DMS79 treated with DMSO at 0.1 percent for 48 hours (cell line): ENCODE data around the gene KRT33B.
A peak's percentile ranks its signal among the peaks of the same experiment; 100 is the strongest.

ENCODE experiments used
- DNase-seq: peaks from one replicate; lab custom pipeline; 2025; lab: John Stamatoyannopoulos, UW

The KRT33B gene

GRCh38 chr17:41325126-41325525, 44.5 kb downstream of the KRT33B start:
- DNase-seq: no peak

GRCh38 chr17:41324180-41325075, 45.2 kb downstream of the KRT33B start:
- DNase-seq: no peak

- no peak for DNase-seq
These were observed 46.4 kb downstream of the KRT33B start for GRCh38 chr17:41322903-41323895.

- DNase-seq: peak; percentile 53
These were observed 47.3 kb downstream of the KRT33B start for GRCh38 chr17:41322094-41322902.

GRCh38 chr17:41318231-41318630, 51.4 kb downstream of the KRT33B start:
- no peak for DNase-seq

- DNase-seq: peak; percentile 43
These were observed 53.7 kb downstream of the KRT33B start for GRCh38 chr17:41315814-41316445.

- DNase-seq: no peak
These were observed 54.3 kb downstream of the KRT33B start, which contains the start of gene KRTAP17-1 for GRCh38 chr17:41315204-41315794. Gene KRTAP17-1 (minus strand): TSS chr17:41315710. CDS start chr17:41315650, 60 bp downstream.
